Measurements from ENCODE around the gene TRABD2A. TPM values are rescaled to one million over a fixed set of nuclear protein-coding genes. Genes with fewer than 3 reads are reported as not detected.

TRABD2A gene
- total RNA-seq, 1 experiment from 2014 or later = 0.34 TPM

DNA sequence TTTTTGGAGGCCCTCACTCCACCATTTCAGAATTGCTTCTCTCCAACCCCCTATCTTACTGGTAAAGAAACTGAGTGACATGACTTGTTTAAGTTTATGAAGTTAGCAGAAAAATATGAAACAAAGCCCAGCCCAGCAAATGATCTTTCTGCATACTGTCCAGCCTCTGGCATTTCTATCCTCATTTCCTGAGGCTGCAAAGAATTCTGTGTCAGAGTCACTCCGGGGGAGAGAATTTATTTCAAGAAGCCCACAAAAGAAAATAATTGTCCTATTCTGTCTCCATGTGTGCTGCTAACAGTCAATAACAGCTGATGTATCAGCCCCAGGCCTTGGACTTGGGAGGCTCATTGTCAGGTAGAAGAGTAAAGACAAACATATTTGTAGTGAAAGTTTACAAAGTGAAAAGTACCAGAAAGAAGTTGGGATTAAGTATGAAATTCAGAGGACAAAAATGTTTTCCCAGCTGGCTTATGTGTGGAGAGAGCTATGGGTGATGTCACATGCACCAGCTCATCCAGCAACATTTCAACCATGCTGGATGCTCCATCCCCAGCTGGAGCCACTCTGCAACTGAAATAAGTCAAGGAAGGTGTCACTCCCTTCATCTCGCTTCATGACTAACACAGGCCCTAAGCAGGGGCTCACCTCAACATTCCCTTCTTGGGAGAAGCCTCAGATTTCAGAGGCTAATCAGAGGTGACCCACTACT, 42.3 kb downstream of the TRABD2A start:
- no peak for DNase-seq (ENCODE audit: low read depth)
- in situ Hi-C loops (cut with HindIII; ENCODE audit: low pct_unique_long_range_greater_than_20kb, low sequenced_read_pairs) = no loop called here

DNA sequence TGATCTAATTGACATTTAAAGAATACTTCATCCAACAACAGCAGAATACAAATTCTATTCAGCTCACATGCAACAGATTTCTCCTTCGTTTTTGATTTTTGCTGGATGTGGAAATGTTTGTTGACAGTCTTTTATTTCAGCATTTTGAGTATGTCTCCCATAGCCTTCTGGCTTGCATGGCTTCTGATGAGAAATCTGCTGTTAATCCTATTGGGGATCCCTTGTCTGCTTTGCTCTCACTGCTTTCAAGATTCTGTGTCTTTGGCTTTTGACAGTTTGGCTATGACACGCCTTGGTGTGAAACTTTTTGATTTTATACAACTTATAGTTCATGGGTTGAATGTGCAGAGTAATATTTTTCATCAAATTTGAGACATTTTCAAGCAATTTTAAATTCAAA, 44.7 kb downstream of the TRABD2A start:
- no peak for DNase-seq (ENCODE audit: low read depth)

DNA sequence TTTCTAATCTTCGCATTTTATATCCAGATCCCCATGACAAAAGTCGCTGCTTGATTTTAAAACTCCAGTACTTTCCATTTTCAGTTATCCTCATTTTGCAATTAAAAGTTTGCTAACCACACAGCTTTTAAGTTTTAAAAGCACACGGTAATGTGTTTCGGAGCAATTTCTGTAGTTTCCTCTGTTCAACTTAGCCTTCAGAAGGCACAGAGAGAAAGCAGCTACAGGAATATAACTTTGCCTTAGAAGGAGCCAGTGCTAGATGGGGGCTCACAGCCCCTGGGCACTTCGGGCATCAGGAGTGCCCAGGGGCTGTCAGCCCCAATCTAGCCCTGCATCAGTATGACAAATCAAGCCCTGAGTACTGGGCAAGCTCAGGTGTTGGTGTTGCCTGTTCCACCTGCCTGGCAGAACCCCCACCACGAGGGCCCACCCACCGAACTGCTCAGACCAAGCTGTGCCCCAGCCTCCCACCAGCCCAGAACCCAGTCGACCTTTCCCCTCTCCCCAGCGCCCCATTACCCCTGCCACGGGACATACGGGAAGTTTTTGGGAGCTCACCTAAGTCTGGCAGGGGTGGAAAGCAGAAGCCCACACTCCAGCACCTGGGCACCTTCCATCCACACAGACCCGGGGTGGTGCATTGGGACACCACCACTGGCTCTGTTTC, 47.3 kb downstream of the TRABD2A start:
- DNase-seq (ENCODE audit: low read depth) = no peak
- in situ Hi-C loops (cut with HindIII; ENCODE audit: low pct_unique_long_range_greater_than_20kb, low sequenced_read_pairs) = no loop called here

More for the DNA sequence above, 44.7 kb downstream of the TRABD2A start:
- in situ Hi-C loops (cut with HindIII; ENCODE audit: low pct_unique_long_range_greater_than_20kb, low sequenced_read_pairs) = no loop called here

GRCh38 chr2:84832772-84833461, 48.0 kb downstream of the TRABD2A start:
- in situ Hi-C loops (cut with HindIII; ENCODE audit: low pct_unique_long_range_greater_than_20kb, low sequenced_read_pairs) = no loop called here
- DNase-seq (ENCODE audit: low read depth) = no peak

- in situ Hi-C loops (cut with HindIII; ENCODE audit: low pct_unique_long_range_greater_than_20kb, low sequenced_read_pairs) = no loop called here
- no peak for DNase-seq (ENCODE audit: low read depth)
Measured at GRCh38 chr2:84830758-84831500, 50.0 kb downstream of the TRABD2A start.

- DNase-seq (ENCODE audit: low read depth) = peak; percentile 66
- in situ Hi-C loops (cut with HindIII; ENCODE audit: low pct_unique_long_range_greater_than_20kb, low sequenced_read_pairs) = no loop called here
Measured at GRCh38 chr2:84830095-84830494, 50.8 kb downstream of the TRABD2A start.

- in situ Hi-C loops (cut with HindIII; ENCODE audit: low pct_unique_long_range_greater_than_20kb, low sequenced_read_pairs) = no loop called here
- DNase-seq (ENCODE audit: low read depth) = no peak
Measured at GRCh38 chr2:84829693-84830092, 51.2 kb downstream of the TRABD2A start.

DNA sequence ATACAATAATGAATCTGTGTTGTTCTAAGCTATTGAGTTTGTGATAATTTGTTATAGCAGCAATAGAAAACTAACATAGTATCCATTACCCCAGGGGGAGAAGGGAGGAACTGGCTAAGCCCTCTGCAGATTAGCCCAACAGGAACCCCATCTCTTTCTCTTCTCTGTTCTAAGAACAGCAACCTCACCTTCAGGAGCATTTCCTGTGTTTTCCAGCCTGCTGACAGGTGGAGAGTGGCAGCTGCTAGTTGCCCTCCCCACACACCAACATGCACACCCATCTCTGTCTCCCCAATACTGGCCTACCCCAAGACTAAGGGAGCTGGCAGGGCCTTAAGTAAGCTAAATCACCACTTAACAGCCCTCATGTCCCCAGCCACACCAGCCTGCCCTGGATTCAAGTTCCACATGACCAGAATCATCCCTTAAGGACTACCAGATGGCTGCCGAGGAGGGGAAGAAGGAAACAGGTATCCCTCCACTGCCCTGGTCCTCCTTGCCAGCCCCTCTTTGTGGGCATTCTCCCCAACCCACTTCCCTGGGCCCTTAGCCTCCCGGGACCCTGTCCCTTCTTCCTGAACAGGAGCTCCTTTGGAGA, 52.8 kb downstream of the TRABD2A start:
- in situ Hi-C loops (cut with HindIII; ENCODE audit: low pct_unique_long_range_greater_than_20kb, low sequenced_read_pairs) = no loop called here

GRCh38 chr2:84823788-84824187, 57.1 kb downstream of the TRABD2A start:
- in situ Hi-C loops (cut with HindIII; ENCODE audit: low pct_unique_long_range_greater_than_20kb, low sequenced_read_pairs) = no loop called here
- no peak for DNase-seq (ENCODE audit: low read depth)

More for the DNA sequence above, 52.8 kb downstream of the TRABD2A start:
- DNase-seq (ENCODE audit: low read depth) = no peak

GRCh38 chr2:84823229-84823628, 57.7 kb downstream of the TRABD2A start:
- no peak for DNase-seq (ENCODE audit: low read depth)
- in situ Hi-C loops (cut with HindIII; ENCODE audit: low pct_unique_long_range_greater_than_20kb, low sequenced_read_pairs) = no loop called here

DNA sequence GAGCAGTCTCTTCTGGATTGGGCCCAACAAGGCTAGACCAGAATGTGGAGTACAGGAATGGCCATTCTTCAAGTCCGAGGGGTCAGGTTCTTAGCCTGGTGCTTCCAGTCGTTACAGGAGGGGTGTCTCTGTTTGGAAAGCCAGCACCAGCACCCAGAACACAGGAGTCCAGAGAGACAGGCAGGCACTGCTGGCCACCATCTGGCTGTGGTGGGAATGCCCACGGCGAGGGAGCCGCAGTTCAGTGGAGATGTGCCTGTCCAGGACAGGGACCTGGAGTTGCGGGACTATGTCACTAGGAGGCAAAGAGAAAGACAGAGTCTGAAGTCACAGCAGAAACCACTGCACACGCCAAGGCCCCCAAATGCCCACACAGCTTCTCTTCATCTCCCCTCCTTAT, 59.1 kb downstream of the TRABD2A start:
- in situ Hi-C loops (cut with HindIII; ENCODE audit: low pct_unique_long_range_greater_than_20kb, low sequenced_read_pairs) = no loop called here

DNA sequence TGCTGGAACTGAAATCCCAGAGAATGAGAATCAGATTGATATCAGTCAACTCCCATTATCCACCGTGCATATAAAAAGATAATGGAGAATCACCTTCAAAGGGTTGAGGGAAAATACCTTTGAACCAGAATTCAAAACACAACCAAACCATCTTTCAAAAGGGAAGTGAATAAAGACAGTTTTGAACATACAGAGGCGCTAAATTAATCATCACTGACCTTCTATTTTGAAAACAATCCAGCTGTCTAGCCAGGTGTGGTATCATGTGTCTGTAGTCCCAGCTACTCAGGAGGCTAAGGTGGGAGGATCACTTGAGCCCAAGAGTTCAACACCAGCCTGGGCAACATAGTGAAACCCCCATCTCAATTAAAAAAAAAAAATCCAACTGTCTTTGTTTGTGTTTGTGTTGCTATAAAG, 63.6 kb downstream of the TRABD2A start:
- DNase-seq (ENCODE audit: low read depth) = no peak
- in situ Hi-C loops (cut with HindIII; ENCODE audit: low pct_unique_long_range_greater_than_20kb, low sequenced_read_pairs) = no loop called here

More for the DNA sequence above, 59.1 kb downstream of the TRABD2A start:
- DNase-seq (ENCODE audit: low read depth) = no peak

DNA sequence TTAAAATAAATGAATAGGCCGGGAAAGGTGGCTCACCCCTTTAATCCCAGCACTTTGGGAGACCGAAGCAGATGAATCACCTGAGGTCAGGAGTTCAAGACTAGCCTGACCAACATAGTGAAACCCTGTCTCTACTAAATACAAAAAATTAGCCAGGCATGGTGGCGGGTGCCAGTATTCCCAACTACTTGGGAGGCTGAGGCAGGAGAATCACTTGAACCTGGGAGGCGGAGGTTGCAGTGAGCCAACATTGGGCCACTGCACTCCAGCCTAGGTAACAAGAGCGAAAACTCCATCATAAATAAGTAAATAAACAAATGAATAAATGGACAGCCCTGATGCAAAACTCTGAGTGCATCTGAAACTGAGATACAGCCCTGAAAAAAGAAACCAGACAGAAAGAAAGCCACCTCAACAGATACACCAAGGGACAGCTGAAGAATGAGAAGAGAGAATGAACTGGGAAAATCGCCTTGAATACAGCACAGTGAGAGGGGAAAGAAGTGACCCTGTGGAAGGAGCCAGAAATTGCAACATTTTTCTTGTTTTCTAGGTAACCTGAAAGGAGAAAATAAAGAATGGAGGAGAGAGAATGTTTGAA, 64.4 kb downstream of the TRABD2A start:
- no peak for DNase-seq (ENCODE audit: low read depth)
- in situ Hi-C loops (cut with HindIII; ENCODE audit: low pct_unique_long_range_greater_than_20kb, low sequenced_read_pairs) = no loop called here

DNA sequence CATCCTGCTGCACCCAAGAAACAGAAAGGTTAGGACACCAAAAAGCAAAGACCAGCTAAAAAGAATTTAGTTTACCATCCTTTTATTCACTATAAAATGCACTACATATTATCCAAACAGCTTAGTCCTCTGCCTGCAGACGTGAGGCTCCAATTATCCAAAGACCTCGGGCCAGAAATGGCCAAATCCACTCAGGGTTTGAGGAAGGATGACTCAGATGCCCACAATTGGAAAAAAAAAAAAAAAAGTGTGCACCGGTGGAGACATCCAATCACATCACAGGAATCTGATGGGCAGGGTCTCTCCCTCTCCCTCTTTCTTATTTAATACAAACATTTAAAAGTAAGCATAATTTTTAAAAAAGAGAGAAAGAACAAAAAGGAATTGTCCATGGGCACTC, 65.7 kb downstream of the TRABD2A start:
- no peak for DNase-seq (ENCODE audit: low read depth)
- in situ Hi-C loops (cut with HindIII; ENCODE audit: low pct_unique_long_range_greater_than_20kb, low sequenced_read_pairs) = no loop called here

DNA sequence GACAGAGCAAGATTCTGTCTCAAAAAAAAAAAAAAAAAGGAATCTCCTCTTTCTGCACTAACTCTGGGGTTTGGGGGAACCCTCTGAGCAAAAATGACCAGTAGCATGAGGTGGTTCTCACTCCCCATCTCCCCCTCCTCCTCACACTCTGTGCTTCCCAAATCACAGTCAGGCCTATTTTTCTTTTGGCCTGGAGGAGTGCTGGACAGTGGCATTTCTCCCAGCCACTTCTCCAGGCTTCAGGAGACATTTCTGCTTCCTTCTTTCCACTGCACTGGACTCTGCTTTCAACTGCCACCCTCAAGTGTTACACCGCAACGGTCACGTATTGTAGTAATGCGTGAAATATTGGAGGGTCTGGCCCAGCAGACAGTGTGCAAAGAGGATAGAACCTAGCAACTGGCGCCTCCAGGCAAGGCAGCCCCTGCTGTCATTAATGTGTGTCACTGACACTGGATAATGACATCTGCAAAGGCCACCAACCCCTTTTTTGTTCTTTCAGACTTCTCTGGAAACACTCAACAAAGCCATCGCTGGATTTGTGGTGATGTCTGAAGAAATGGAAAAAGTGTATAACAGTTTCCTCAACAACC, 68.9 kb downstream of the TRABD2A start:
- in situ Hi-C loops (cut with HindIII; ENCODE audit: low pct_unique_long_range_greater_than_20kb, low sequenced_read_pairs) = no loop called here
- no peak for DNase-seq (ENCODE audit: low read depth)

GRCh38 chr2:84808279-84808678, 72.6 kb downstream of the TRABD2A start:
- in situ Hi-C loops (cut with HindIII; ENCODE audit: low pct_unique_long_range_greater_than_20kb, low sequenced_read_pairs) = no loop called here
- no peak for DNase-seq (ENCODE audit: low read depth)

- in situ Hi-C loops (cut with HindIII; ENCODE audit: low pct_unique_long_range_greater_than_20kb, low sequenced_read_pairs) = no loop called here
- peak; percentile 69 for DNase-seq (ENCODE audit: low read depth)
Measured at GRCh38 chr2:84807063-84807485, 73.8 kb downstream of the TRABD2A start.
